ENCODE measurements around the gene MYBPHL. TPM values are rescaled to one million over a fixed set of nuclear protein-coding genes. Genes with fewer than 3 reads are reported as not detected.

MYBPHL gene
- polyA plus RNA-seq, 1 of the 3 experiments (the other 2 are of a cell fraction): 0.07 TPM

DNA sequence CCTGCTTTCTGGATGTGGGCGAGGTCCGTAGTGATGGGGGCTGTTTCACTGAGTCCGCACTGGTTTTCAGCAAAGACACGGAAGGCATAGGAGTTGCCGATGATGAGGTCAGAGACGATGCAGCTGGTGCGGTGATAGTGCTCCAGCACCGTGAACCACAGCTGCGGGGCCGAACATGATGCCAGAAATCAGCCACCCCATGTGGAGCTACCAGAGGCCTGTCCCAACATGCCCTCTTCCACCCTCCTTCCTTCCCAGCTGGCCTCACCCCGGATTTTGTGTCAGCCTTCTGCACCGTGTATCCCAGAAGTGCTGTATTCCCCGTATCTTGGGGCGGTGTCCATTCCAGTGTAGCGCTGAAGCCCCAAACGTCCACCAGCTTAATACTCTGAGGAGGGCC is 10.0 kb downstream of the MYBPHL start:
- Histone ChIP-seq H3K9me2 (no peaks in the 10 kb centered on the region), H3K4me3 (ENCODE audit: low read depth in 2 of 2, low read length in 1 of 2) (no peak overlapping the region), H3K9ac (no peak overlapping the region), H4K20me1 (ENCODE audit: insufficient read depth) (no peaks in the 10 kb centered on the region), H2AFZ (ENCODE audit: low read depth) (no peak overlapping the region), H3K27me3 (ENCODE audit: insufficient read depth) (no peaks in the 10 kb centered on the region), H3K4me1 (ENCODE audit: control insufficient read depth in 1 of 2, insufficient read depth in 2 of 2, low read depth in 1 of 2, low read length in 1 of 2) (peaks cover 9 to 20% of the 10 kb centered on the region in 2 experiments), H3K36me3 (replicated peaks in 1 of 2; ENCODE audit: control insufficient read depth in 1 of 2, insufficient read depth in 2 of 2, low read length in 1 of 2) (no peaks in the 10 kb centered on the region), H3K4me2 (no peak overlapping the region), H3K27ac (ENCODE audit: low read depth in 2 of 2, low read length in 1 of 2) (no peak overlapping the region), H3K9me3 (no peaks in the 10 kb centered on the region), H3K79me2 (ENCODE audit: insufficient read depth) (no peaks in the 10 kb centered on the region), H3F3A (replicated peaks; ENCODE audit: insufficient read depth) (peaks cover 9% of the 10 kb centered on the region)
- CTCF ChIA-PET: interaction anchor here (0.7 to 1.9 kb wide), 4 partner anchors 20 to 236 kb away, joined by 3 to 8 read pairs (median 3); no protein-coding TSS in a partner anchor
- WGBS (ENCODE audit: low lambda C conversion rate): 92% methylated on average over 16 of the region's 16 CpGs
- no peak for DNase-seq
- POLR2A ChIA-PET: no interaction called here
- TF ChIP-seq POLR2AphosphoS5 (IDR thresholded peaks at IDR 0.05; ENCODE audit: low read depth, low read length): no peak
- no peak for TF ChIP-seq JUND (IDR thresholded peaks at IDR 0.05)
- TF ChIP-seq EP300 (IDR thresholded peaks at IDR 0.05; ENCODE audit: borderline replicate concordance in 1 of 2, low read depth in 1 of 2, low read length in 1 of 2): no peak
- no peak for TF ChIP-seq SIN3A (IDR thresholded peaks at IDR 0.05; ENCODE audit: borderline replicate concordance, low read depth, low read length)
- no peak for TF ChIP-seq RCOR1 (IDR thresholded peaks at IDR 0.05; ENCODE audit: low read length)
- no peak for TF ChIP-seq RXRA (IDR thresholded peaks at IDR 0.05; ENCODE audit: borderline replicate concordance, low read depth)
- no peak for TF ChIP-seq REST (IDR thresholded peaks at IDR 0.05; ENCODE audit: low read depth, low read length)

GRCh38 chr1:109295712-109296415 is 10.9 kb downstream of the MYBPHL start:
- Histone ChIP-seq H3K9me3 (no peaks in the 10 kb centered on the region), H3K4me1 (ENCODE audit: control insufficient read depth in 1 of 2, insufficient read depth in 2 of 2, low read depth in 1 of 2, low read length in 1 of 2) (peaks cover 9 to 20% of the 10 kb centered on the region in 2 experiments), H3K4me2 (no peak overlapping the region), H3K27me3 (ENCODE audit: insufficient read depth) (no peaks in the 10 kb centered on the region), H3F3A (replicated peaks; ENCODE audit: insufficient read depth) (peaks cover 9% of the 10 kb centered on the region), H3K79me2 (ENCODE audit: insufficient read depth) (no peaks in the 10 kb centered on the region), H3K27ac (ENCODE audit: low read depth in 2 of 2, low read length in 1 of 2) (no peak overlapping the region), H3K9ac (no peak overlapping the region), H3K4me3 (ENCODE audit: low read depth in 2 of 2, low read length in 1 of 2) (no peak overlapping the region), H2AFZ (ENCODE audit: low read depth) (no peak overlapping the region), H4K20me1 (ENCODE audit: insufficient read depth) (no peaks in the 10 kb centered on the region), H3K9me2 (no peaks in the 10 kb centered on the region), H3K36me3 (replicated peaks in 1 of 2; ENCODE audit: control insufficient read depth in 1 of 2, insufficient read depth in 2 of 2, low read length in 1 of 2) (no peaks in the 10 kb centered on the region)
- WGBS (ENCODE audit: low lambda C conversion rate): 91% methylated on average over 11 of the region's 12 CpGs
- ChIA-PET CTCF (interaction anchor here (0.8 to 1.9 kb wide), 4 partner anchors 17 to 104 kb away, joined by 3 to 8 read pairs (median 3); no protein-coding TSS in a partner anchor), POLR2A (no interaction called here)
- DNase-seq: no peak
- TF ChIP-seq GABPA (IDR thresholded peaks at IDR 0.05; ENCODE audit: low read depth) (no peak), TCF12 (IDR thresholded peaks at IDR 0.05) (no peak), POLR2AphosphoS5 (IDR thresholded peaks at IDR 0.05; ENCODE audit: low read depth, low read length) (no peak), EP300 (IDR thresholded peaks at IDR 0.05; ENCODE audit: borderline replicate concordance in 1 of 2, low read depth in 1 of 2, low read length in 1 of 2) (no peak), RCOR1 (IDR thresholded peaks at IDR 0.05; ENCODE audit: low read length) (no peak), TEAD4 (IDR thresholded peaks at IDR 0.05; ENCODE audit: borderline replicate concordance, insufficient read depth) (no peak), REST (IDR thresholded peaks at IDR 0.05; ENCODE audit: low read depth, low read length) (no peak), SIN3A (IDR thresholded peaks at IDR 0.05; ENCODE audit: borderline replicate concordance, low read depth, low read length) (no peak), JUND (IDR thresholded peaks at IDR 0.05) (no peak)
